Hematopoietic multipotent progenitor cell treated with erythropoietin and hydrocortisone succinate and interleukin-3 and kit ligand, for 17 days (in vitro differentiated cells): ENCODE results near the gene DNAJC25.

ENCODE experiments used
- DNase-seq: peaks from one replicate; pipeline ENCODE4 v3.0.0-alpha.2; 2015; ENCODE audit warnings: low spot score

Gene DNAJC25

GRCh38 chr9:111627260-111627963 lies 3.7 kb upstream of the DNAJC25 start:
- DNase-seq, result no peak

- no peak for DNase-seq
Observed at GRCh38 chr9:111628411-111628810, 2.7 kb upstream of the DNAJC25 start.

- DNase-seq, result no peak
Observed at GRCh38 chr9:111630182-111630963, 761 bp upstream of the DNAJC25 start.

GRCh38 chr9:111630964-111631213 lies 245 bp upstream of the DNAJC25 start:
- no peak for DNase-seq

- peak; percentile 13 for DNase-seq
Observed at GRCh38 chr9:111632060-111632459, 926 bp downstream of the DNAJC25 start.

- no peak for DNase-seq
Observed at GRCh38 chr9:111632695-111633388, 1.7 kb downstream of the DNAJC25 start.

GRCh38 chr9:111633389-111633736 lies 2.2 kb downstream of the DNAJC25 start:
- DNase-seq, result no peak

GRCh38 chr9:111634860-111635259 lies 3.7 kb downstream of the DNAJC25 start:
- DNase-seq, result no peak

- no peak for DNase-seq
Observed at GRCh38 chr9:111637421-111637950, 6.4 kb downstream of the DNAJC25 start.

- DNase-seq, result no peak
Observed at GRCh38 chr9:111644195-111644772, 13.2 kb downstream of the DNAJC25 start.

GRCh38 chr9:111645806-111646205 lies 14.7 kb downstream of the DNAJC25 start:
- DNase-seq, result no peak

- DNase-seq, result no peak
Observed at GRCh38 chr9:111646417-111646816, 15.3 kb downstream of the DNAJC25 start.

GRCh38 chr9:111648066-111648465 lies 16.9 kb downstream of the DNAJC25 start:
- DNase-seq, result no peak

GRCh38 chr9:111649016-111649415 lies 17.9 kb downstream of the DNAJC25 start:
- no peak for DNase-seq

- no peak for DNase-seq
Observed at GRCh38 chr9:111657051-111657450, 25.9 kb downstream of the DNAJC25 start.

GRCh38 chr9:111658943-111659342 lies 27.8 kb downstream of the DNAJC25 start:
- no peak for DNase-seq

GRCh38 chr9:111659691-111660090 lies 28.6 kb downstream of the DNAJC25 start:
- no peak for DNase-seq

GRCh38 chr9:111661150-111661801 lies 30.1 kb downstream of the DNAJC25 start, which contains the start of gene GNG10:
Gene GNG10, plus strand, starts transcription at chr9:111661605. Its CDS starts 30 bp downstream, at chr9:111661635.
- peak; percentile 28 for DNase-seq

- no peak for DNase-seq
Observed at GRCh38 chr9:111661802-111662521, 30.8 kb downstream of the DNAJC25 start.

GRCh38 chr9:111662576-111663300 lies 31.6 kb downstream of the DNAJC25 start:
- DNase-seq, result no peak
